Large intestine (tissue), 3 donors: Measurements from ENCODE around the gene CPE. TPM values are rescaled to one million over a fixed set of nuclear protein-coding genes. Genes with fewer than 3 reads are reported as not detected.

Experiments used
- DNase-seq, 2 donors: peaks; one replicate each; pipeline versions ENCODE4 v3.0.0 to v3.0.0-alpha.2; 2013
- H3K27ac ChIP-seq: one replicate; pipeline ENCODE4 v1.5.1; 2013; ENCODE audit warnings: low read length
- H3K27me3 ChIP-seq: 2 replicates; pipeline ENCODE4 v1.6.1; 2013; ENCODE audit warnings: low read length; ENCODE audit not compliant: control insufficient read depth, insufficient read depth
- H3K36me3 ChIP-seq: 2 replicates; pipeline ENCODE4 v1.6.1; 2013; ENCODE audit warnings: low read length; ENCODE audit not compliant: control insufficient read depth, insufficient read depth
- H3K4me1 ChIP-seq: one replicate; pipeline ENCODE4 v1.6.1; 2013; ENCODE audit warnings: low read length; ENCODE audit not compliant: control insufficient read depth, insufficient read depth
- H3K4me3 ChIP-seq: one replicate; pipeline ENCODE4 v1.5.1; 2013; ENCODE audit warnings: low read length
- H3K9me3 ChIP-seq: one replicate; pipeline ENCODE4 v1.6.1; 2013; ENCODE audit warnings: mild to moderate bottlenecking, low read depth, low read length, moderate library complexity; ENCODE audit not compliant: control insufficient read depth
- WGBS: methylation state at CpG from one replicate; pipeline ENCODE4 v1.1.5; 2013; ENCODE audit warnings: low lambda C conversion rate; ENCODE audit not compliant: insufficient coverage; 5-methylcytosine and 5-hydroxymethylcytosine counted together
- polyA plus RNA-seq: library from polyadenylated mRNA; unstranded; fragments of 120-200 nt; gene quantifications from one replicate; pipeline ENCODE4 v1.2.1, GENCODE V29; 2013

The CPE gene
- polyA plus RNA-seq, 1 donor = 162 TPM

GRCh38 chr4:165382640-165383039 is 3.8 kb downstream of the CPE start:
- DNase-seq = no peak
- Histone ChIP-seq H3K4me3 (no peak overlapping the region), H3K36me3 (no peaks in the 10 kb centered on the region), H3K4me1 (peaks cover 10% of the 10 kb centered on the region), H3K27ac (no peak overlapping the region), H3K9me3 (peaks cover 3% of the 10 kb centered on the region), H3K27me3 (no peaks in the 10 kb centered on the region)
- no CpG with 5 or more reads among the region's 1 CpG for WGBS

- Histone ChIP-seq H3K9me3 (peaks cover 3% of the 10 kb centered on the region), H3K4me3 (no peak overlapping the region), H3K27me3 (no peaks in the 10 kb centered on the region), H3K36me3 (no peaks in the 10 kb centered on the region), H3K27ac (no peak overlapping the region), H3K4me1 (no peaks in the 10 kb centered on the region)
- no peak for DNase-seq
- 85% methylated on average over 2 of the region's 4 CpGs for WGBS
These were observed 4.8 kb downstream of the CPE start for GRCh38 chr4:165383591-165384073.

GRCh38 chr4:165384186-165384585 is 5.4 kb downstream of the CPE start:
- H3K27ac ChIP-seq = no peak overlapping the region
- no peaks in the 10 kb centered on the region for H3K36me3 ChIP-seq
- no peaks in the 10 kb centered on the region for H3K9me3 ChIP-seq
- WGBS = no CpG with 5 or more reads among the region's 3 CpGs
- no peak for DNase-seq
- no peaks in the 10 kb centered on the region for H3K27me3 ChIP-seq
- no peak overlapping the region for H3K4me3 ChIP-seq
- H3K4me1 ChIP-seq = no peaks in the 10 kb centered on the region

GRCh38 chr4:165384598-165384997 is 5.8 kb downstream of the CPE start:
- no peaks in the 10 kb centered on the region for H3K27me3 ChIP-seq
- no peaks in the 10 kb centered on the region for H3K4me1 ChIP-seq
- H3K27ac ChIP-seq = no peak overlapping the region
- no peaks in the 10 kb centered on the region for H3K36me3 ChIP-seq
- no peak overlapping the region for H3K4me3 ChIP-seq
- no peaks in the 10 kb centered on the region for H3K9me3 ChIP-seq
- DNase-seq = no peak
- no CpG with 5 or more reads among the region's 1 CpG for WGBS

- Histone ChIP-seq H3K27me3 (no peaks in the 10 kb centered on the region), H3K4me1 (no peaks in the 10 kb centered on the region), H3K4me3 (no peak overlapping the region), H3K27ac (no peak overlapping the region), H3K9me3 (no peaks in the 10 kb centered on the region), H3K36me3 (no peaks in the 10 kb centered on the region)
- DNase-seq = no peak
- WGBS = 71% methylated on average over 1 of the region's 4 CpGs
These were observed 6.3 kb downstream of the CPE start for GRCh38 chr4:165385126-165385525.

DNA sequence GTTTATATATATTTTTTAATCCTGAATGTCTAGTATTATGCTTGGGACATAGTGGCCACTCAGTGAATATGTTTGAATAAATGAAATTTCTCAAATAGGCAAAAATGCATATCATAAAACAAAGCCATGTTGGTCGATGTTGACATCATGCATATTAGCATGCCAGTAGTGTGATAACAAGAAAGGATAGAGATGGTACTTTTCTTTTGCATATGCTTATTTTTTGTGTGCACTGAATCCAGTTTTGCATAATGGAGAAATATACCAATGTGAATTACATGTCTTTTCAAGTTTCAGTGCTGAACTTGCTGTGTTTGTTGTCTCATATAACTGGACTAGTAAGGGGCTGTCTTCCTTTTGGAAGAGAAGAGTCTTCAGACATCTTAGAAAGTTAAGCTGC is 7.5 kb downstream of the CPE start:
- no peak overlapping the region for H3K27ac ChIP-seq
- DNase-seq = no peak
- WGBS = 100% methylated on average over 1 of the region's 1 CpG
- H3K36me3 ChIP-seq = no peaks in the 10 kb centered on the region
- no peaks in the 10 kb centered on the region for H3K27me3 ChIP-seq
- no peaks in the 10 kb centered on the region for H3K4me1 ChIP-seq
- H3K4me3 ChIP-seq = no peak overlapping the region
- no peaks in the 10 kb centered on the region for H3K9me3 ChIP-seq

DNA sequence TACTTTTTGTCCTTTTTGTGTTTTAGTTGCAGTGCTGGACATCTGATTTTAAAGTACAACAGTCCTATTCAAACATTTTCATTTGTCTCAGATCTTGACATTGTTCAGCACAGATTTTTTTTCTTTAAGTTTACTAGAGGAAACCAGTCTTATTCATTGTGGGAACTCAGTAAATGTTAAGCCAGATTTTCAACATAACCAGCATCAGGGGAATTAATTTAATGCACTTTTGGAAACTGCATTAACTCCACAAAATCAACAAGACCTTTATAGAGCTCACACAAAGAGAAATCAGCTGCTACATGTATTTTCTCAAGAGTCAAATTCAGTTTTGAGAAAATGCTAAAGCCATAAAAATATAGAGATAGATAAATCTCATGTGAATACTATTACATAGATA is 9.9 kb downstream of the CPE start:
- no peak overlapping the region for H3K4me3 ChIP-seq
- H3K27ac ChIP-seq = no peak overlapping the region
- no peaks in the 10 kb centered on the region for H3K9me3 ChIP-seq
- no peaks in the 10 kb centered on the region for H3K36me3 ChIP-seq
- H3K4me1 ChIP-seq = peaks cover 5% of the 10 kb centered on the region
- no peak for DNase-seq
- H3K27me3 ChIP-seq = no peaks in the 10 kb centered on the region

DNA sequence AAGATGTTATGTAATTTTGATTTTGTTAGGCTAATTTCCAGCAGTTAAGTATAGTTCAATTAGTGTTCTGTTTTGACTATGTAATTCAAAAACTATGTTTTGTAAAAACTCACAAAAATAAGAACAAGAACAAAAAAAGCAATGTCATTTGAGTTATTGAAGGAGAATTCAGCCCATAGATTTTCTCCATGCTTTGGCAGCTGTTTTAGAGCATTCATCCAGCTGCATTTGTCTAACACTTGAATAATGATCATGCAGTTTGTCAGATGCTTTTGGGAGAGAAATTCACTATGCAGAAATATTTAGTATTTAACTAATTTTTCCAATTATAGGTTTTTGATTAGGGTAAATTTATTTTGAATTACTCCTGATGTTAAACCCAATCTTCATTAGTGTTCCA is 14.2 kb downstream of the CPE start:
- H3K9me3 ChIP-seq = no peaks in the 10 kb centered on the region
- H3K27me3 ChIP-seq = no peaks in the 10 kb centered on the region
- no peak overlapping the region for H3K4me3 ChIP-seq
- DNase-seq = no peak
- H3K27ac ChIP-seq = no peak overlapping the region
- H3K4me1 ChIP-seq = peaks cover 7% of the 10 kb centered on the region
- no peaks in the 10 kb centered on the region for H3K36me3 ChIP-seq

DNA sequence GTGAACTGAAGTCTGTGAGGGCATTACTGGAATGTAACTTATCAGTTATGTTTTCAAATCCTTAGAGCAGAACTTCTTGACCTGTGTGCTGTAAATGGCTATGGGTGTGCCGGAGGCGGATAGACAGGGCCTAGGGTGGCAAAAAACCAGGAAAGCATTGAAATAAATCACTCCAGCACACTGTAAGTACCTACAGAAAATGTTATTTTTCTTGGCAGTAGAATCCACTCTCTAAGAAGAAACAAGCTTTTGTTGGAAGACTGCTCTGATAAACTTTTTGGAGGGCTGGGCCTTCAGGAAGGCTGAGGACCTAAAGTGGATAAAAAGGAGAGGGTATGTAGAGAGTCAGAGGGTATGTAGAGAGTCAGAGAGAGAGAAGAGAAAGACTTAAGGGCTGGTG is 14.9 kb downstream of the CPE start:
- H3K4me1 ChIP-seq = peaks cover 7% of the 10 kb centered on the region
- no peaks in the 10 kb centered on the region for H3K27me3 ChIP-seq
- H3K36me3 ChIP-seq = no peaks in the 10 kb centered on the region
- H3K27ac ChIP-seq = peak overlapping the region; percentile 16
- no peak overlapping the region for H3K4me3 ChIP-seq
- WGBS = 60% methylated on average over 1 of the region's 2 CpGs
- DNase-seq = peak; percentile 3 to 31
- no peaks in the 10 kb centered on the region for H3K9me3 ChIP-seq

DNA sequence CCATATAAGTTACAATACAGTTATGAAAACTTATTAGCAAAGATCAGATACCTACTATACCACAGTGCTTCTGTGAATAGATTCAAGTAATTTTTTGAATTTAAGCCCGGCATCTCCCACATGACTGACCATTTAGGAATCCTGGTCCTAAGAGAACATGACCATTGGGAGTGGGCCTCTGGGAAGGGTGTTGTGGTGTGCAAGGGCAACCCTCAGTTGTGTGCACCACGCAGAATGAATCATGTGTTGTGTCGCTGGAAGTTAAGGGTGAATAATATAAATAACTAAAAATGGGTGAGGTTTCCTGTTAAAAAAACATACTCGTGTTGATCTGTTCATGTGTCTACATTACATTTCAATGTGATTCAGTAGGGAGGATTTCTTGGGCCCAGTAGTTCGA is 15.5 kb downstream of the CPE start:
- H3K4me1 ChIP-seq = peaks cover 7% of the 10 kb centered on the region
- H3K9me3 ChIP-seq = no peaks in the 10 kb centered on the region
- no CpG with 5 or more reads among the region's 5 CpGs for WGBS
- DNase-seq = no peak
- H3K27ac ChIP-seq = no peak overlapping the region
- no peak overlapping the region for H3K4me3 ChIP-seq
- no peaks in the 10 kb centered on the region for H3K27me3 ChIP-seq
- no peaks in the 10 kb centered on the region for H3K36me3 ChIP-seq

DNA sequence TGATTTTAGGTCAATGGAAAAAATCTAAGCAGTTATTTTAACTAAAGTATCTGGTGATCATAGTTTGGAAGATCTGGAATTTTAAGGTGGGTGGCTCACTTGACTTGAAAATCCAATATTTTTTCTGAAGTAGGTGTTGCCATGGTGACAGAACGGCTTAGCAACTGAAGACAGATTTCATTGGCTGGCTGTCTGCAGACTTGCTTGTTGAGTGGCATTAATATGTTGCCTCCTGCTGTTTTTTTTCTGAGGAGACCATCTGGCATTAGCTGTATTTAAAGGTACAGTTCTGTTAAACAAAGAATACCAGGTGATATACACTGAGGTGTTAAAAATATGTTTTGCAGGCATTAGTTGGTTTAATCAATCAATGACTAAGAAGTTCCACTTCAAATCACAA is 19.8 kb downstream of the CPE start:
- H3K27ac ChIP-seq = no peak overlapping the region
- H3K36me3 ChIP-seq = no peaks in the 10 kb centered on the region
- WGBS = no CpG with 5 or more reads among the region's 1 CpG
- no peaks in the 10 kb centered on the region for H3K9me3 ChIP-seq
- H3K4me3 ChIP-seq = no peak overlapping the region
- H3K27me3 ChIP-seq = no peaks in the 10 kb centered on the region
- peaks cover 4% of the 10 kb centered on the region for H3K4me1 ChIP-seq
- peak; percentile 15 to 43 for DNase-seq
